ENCODE data around the gene CDCA7. TPM values are rescaled to one million over a fixed set of nuclear protein-coding genes. Genes with fewer than 3 reads are reported as not detected.

Gene CDCA7
- total RNA-seq (2022; extraction: Qiagen RNA extraction) = 38.4 to 45.7 TPM (median 44.2 TPM) in 5 replicates

GRCh38 chr2:173354582-173355131 is at the start of gene CDCA7:
CDCA7 (plus strand) TSS chr2:173354872; CDS start chr2:173354964, 92 bp downstream.

